ENCODE measurements around the gene VAMP5.

DNA sequence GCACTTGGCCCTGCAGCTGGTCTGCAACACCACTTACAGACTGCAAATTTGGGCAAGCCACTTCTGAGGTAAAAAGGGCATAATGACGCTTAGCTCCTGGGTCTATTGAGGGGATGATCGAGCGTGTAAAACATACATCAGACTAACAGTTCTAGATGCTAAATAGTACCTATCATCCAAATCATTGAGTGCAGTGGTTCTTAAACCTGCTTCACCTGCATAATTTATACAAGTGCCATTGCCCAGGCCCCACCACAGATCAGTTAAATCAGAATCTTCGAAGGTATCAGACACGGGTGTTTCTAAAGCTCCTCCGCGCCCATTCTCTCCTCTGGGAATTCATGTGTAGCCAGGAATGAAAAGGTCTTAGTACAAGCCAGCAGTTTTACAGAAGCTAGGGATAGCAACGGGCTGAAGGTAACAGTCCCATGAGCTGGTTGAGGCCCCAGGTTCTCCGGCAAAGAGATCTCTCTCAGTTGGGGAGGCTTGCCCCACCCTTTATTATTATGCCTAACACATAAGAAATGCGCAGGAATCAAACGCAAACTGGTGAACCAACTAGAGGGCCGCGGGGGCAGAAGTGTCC, 10.6 kb downstream of the VAMP5 start:
- no peak for TF ChIP-seq POLR2A (IDR thresholded peaks at IDR 0.05)
- TF ChIP-seq CTCF (IDR thresholded peaks at IDR 0.05): no peak
